Measurements from ENCODE around the gene BRD7. TPM values are rescaled to one million over a fixed set of nuclear protein-coding genes. Genes with fewer than 3 reads are reported as not detected.

Gene BRD7
- total RNA-seq, 1 experiment from 2014 or later = 122 TPM

DNA sequence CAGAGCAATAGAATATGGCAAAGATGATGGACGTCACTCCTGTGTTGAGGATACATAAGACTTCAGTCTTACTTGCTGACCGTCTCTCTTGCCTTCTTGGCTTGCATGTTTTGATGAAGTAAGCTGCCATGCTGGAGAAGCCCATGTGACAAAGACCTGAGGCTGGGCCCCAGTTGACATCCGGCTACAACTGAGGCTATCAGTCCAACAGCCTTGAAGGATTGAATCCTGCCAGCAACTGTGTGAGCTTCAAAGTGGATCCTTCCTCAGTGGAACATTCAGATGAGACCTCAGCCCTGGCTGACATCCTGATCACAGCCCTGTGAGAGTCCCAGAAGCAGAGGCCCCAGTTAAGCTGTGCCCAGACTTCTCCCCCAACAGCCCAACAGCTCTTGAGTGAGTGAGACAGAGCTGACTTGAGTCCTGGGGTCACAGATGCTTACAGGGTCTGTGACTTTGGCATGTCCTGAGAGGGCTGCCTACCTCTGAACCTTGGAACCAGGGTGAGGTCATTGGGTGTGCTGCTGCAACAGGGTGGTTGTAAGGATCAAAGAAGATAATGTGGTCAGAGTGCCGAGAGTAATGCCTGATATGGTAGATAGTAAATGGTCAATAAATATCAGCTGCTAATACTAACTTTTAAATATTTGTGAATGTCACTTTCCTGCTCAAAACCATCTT, 2.4 kb upstream of the BRD7 start:
- Mint-ChIP-seq H3K36me3 (peaks cover 5% of the 10 kb centered on the region), H3K4me3 (no peak overlapping the region), H3K9me3 (no peaks in the 10 kb centered on the region), H3K27ac (no peak overlapping the region), H3K27me3 (ENCODE audit: low read depth) (no peaks in the 10 kb centered on the region), H3K4me1 (peaks cover 23% of the 10 kb centered on the region)
- DNase-seq (ENCODE audit: low spot score) (no peak), ATAC-seq (no peak)
- ChIA-PET POLR2A (interaction anchor here (0.6 kb wide), 1 partner anchor 333 kb away, joined by 3 read pairs; no protein-coding TSS in a partner anchor), CTCF (interaction anchor here (0.5 to 4.6 kb wide), 6 partner anchors 11 to 294 kb away, joined by 3 to 26 read pairs (median 4); no protein-coding TSS in a partner anchor)
- TF ChIP-seq, protein P1, sequence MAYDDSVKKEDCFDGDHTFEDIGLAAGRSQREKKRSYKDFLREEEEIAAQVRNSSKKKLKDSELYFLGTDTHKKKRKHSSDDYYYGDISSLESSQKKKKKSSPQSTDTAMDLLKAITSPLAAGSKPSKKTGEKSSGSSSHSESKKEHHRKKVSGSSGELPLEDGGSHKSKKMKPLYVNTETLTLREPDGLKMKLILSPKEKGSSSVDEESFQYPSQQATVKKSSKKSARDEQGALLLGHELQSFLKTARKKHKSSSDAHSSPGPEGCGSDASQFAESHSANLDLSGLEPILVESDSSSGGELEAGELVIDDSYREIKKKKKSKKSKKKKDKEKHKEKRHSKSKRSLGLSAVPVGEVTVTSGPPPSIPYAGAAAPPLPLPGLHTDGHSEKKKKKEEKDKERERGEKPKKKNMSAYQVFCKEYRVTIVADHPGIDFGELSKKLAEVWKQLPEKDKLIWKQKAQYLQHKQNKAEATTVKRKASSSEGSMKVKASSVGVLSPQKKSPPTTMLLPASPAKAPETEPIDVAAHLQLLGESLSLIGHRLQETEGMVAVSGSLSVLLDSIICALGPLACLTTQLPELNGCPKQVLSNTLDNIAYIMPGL (CRISPR knock-in tag; IDR thresholded peaks at IDR 0.05) = no peak
- TF ChIP-seq ATF1 (CRISPR knock-in tag; IDR thresholded peaks at IDR 0.05) (no peak), TEAD1 (CRISPR knock-in tag; IDR thresholded peaks at IDR 0.05) (no peak), NFE2L1 (CRISPR knock-in tag; IDR thresholded peaks at IDR 0.05) (no peak), JAZF1 (CRISPR knock-in tag; IDR thresholded peaks at IDR 0.05) (no peak), JUN (CRISPR knock-in tag; IDR thresholded peaks at IDR 0.05) (no peak), ZNF219 (CRISPR knock-in tag; IDR thresholded peaks at IDR 0.05; ENCODE audit: borderline replicate concordance) (no peak)
- TF ChIP-seq, protein P2, sequence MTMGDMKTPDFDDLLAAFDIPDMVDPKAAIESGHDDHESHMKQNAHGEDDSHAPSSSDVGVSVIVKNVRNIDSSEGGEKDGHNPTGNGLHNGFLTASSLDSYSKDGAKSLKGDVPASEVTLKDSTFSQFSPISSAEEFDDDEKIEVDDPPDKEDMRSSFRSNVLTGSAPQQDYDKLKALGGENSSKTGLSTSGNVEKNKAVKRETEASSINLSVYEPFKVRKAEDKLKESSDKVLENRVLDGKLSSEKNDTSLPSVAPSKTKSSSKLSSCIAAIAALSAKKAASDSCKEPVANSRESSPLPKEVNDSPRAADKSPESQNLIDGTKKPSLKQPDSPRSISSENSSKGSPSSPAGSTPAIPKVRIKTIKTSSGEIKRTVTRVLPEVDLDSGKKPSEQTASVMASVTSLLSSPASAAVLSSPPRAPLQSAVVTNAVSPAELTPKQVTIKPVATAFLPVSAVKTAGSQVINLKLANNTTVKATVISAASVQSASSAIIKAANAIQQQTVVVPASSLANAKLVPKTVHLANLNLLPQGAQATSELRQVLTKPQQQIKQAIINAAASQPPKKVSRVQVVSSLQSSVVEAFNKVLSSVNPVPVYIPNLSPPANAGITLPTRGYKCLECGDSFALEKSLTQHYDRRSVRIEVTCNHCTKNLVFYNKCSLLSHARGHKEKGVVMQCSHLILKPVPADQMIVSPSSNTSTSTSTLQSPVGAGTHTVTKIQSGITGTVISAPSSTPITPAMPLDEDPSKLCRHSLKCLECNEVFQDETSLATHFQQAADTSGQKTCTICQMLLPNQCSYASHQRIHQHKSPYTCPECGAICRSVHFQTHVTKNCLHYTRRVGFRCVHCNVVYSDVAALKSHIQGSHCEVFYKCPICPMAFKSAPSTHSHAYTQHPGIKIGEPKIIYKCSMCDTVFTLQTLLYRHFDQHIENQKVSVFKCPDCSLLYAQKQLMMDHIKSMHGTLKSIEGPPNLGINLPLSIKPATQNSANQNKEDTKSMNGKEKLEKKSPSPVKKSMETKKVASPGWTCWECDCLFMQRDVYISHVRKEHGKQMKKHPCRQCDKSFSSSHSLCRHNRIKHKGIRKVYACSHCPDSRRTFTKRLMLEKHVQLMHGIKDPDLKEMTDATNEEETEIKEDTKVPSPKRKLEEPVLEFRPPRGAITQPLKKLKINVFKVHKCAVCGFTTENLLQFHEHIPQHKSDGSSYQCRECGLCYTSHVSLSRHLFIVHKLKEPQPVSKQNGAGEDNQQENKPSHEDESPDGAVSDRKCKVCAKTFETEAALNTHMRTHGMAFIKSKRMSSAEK (CRISPR knock-in tag; IDR thresholded peaks at IDR 0.05; ENCODE audit: borderline replicate concordance) = no peak
- TF ChIP-seq, protein P3, sequence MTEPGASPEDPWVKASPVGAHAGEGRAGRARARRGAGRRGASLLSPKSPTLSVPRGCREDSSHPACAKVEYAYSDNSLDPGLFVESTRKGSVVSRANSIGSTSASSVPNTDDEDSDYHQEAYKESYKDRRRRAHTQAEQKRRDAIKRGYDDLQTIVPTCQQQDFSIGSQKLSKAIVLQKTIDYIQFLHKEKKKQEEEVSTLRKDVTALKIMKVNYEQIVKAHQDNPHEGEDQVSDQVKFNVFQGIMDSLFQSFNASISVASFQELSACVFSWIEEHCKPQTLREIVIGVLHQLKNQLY (CRISPR knock-in tag; IDR thresholded peaks at IDR 0.05) = no peak

DNA sequence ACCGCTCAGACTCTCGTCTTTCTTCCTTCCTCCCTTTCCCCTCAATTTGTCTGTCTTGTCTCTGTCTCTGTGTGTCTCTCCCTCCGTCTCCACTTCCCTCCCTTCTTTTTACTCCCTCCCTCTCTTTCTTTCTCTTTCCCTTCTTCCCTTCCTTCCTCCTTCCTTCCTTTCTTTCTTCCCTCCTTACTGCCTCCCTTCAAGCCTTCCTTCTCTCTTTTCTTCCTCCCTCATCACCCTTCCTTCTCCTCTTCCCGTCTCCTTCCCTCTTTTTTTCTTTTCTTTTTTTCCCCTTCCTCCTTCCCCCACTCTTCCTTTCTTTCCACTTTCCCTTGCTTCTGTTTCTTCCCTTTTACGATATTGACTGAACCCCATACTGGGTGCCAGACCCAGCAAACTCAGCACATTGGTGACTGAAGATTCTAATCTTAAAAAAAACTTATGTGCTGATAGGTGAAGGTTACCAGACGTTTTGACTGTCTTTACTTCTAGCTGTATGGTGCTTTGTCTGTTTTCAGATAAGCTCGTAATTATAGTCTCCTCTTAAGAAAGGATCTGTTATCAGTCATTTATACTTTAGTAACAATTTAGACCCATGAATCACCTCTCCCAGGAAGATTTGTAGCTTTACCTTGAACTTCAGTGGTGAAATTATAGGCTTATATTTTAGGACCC, 481 bp upstream of the BRD7 start:
- no peak for ATAC-seq
- POLR2A ChIA-PET = no interaction called here
- H3K9me3 Mint-ChIP-seq = no peaks in the 10 kb centered on the region

More for the DNA sequence above, 481 bp upstream of the BRD7 start:
- peaks cover 20% of the 10 kb centered on the region for H3K36me3 Mint-ChIP-seq
- no peaks in the 10 kb centered on the region for H3K27me3 Mint-ChIP-seq (ENCODE audit: low read depth)
- TF ChIP-seq, protein P4, sequence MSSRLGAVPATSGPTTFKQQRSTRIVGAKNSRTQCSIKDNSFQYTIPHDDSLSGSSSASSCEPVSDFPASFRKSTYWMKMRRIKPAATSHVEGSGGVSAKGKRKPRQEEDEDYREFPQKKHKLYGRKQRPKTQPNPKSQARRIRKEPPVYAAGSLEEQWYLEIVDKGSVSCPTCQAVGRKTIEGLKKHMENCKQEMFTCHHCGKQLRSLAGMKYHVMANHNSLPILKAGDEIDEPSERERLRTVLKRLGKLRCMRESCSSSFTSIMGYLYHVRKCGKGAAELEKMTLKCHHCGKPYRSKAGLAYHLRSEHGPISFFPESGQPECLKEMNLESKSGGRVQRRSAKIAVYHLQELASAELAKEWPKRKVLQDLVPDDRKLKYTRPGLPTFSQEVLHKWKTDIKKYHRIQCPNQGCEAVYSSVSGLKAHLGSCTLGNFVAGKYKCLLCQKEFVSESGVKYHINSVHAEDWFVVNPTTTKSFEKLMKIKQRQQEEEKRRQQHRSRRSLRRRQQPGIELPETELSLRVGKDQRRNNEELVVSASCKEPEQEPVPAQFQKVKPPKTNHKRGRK (CRISPR knock-in tag; IDR thresholded peaks at IDR 0.05; ENCODE audit: borderline replicate concordance) = peak; percentile 74; the same call in 1 of the 2 replicates
- TF ChIP-seq, protein P5, sequence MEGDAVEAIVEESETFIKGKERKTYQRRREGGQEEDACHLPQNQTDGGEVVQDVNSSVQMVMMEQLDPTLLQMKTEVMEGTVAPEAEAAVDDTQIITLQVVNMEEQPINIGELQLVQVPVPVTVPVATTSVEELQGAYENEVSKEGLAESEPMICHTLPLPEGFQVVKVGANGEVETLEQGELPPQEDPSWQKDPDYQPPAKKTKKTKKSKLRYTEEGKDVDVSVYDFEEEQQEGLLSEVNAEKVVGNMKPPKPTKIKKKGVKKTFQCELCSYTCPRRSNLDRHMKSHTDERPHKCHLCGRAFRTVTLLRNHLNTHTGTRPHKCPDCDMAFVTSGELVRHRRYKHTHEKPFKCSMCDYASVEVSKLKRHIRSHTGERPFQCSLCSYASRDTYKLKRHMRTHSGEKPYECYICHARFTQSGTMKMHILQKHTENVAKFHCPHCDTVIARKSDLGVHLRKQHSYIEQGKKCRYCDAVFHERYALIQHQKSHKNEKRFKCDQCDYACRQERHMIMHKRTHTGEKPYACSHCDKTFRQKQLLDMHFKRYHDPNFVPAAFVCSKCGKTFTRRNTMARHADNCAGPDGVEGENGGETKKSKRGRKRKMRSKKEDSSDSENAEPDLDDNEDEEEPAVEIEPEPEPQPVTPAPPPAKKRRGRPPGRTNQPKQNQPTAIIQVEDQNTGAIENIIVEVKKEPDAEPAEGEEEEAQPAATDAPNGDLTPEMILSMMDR (IDR thresholded peaks at IDR 0.05) = peak; percentile 10; the same call in 1 of the 2 replicates
- TF ChIP-seq GRHL2 (CRISPR knock-in tag; IDR thresholded peaks at IDR 0.05; ENCODE audit: insufficient replicate concordance, severe bottlenecking) = no peak
- CTCF ChIA-PET = interaction anchor here (0.6 to 2.2 kb wide), 20 partner anchors 9 to 437 kb away, joined by 3 to 9 read pairs (median 4); no protein-coding TSS in a partner anchor
- H3K4me3 Mint-ChIP-seq = peak overlapping the region; percentile 73
- no peak for DNase-seq (ENCODE audit: low spot score)
- H3K4me1 Mint-ChIP-seq = peaks cover 19% of the 10 kb centered on the region
- H3K27ac Mint-ChIP-seq = 0 out of 2 replicates have a peak overlapping the region, but pooled peaks have one; percentile 55
